Activated naive CD8-positive, alpha-beta T cell (primary cell): Measurements from ENCODE around the gene CTSA.
"Not testable (repeated sequence)": the region's sequence is repeated elsewhere in the genome, so short reads cannot be mapped to it uniquely, and the experiment has no call there.

ENCODE experiments used
- H3K27ac Mint-ChIP-seq: one replicate; pipeline ENCODE4 v1.8.0; 2021; ENCODE audit warnings: mixed read lengths
- H3K27me3 Mint-ChIP-seq: one replicate; pipeline ENCODE4 v1.8.0; 2021; ENCODE audit warnings: mixed read lengths
- H3K36me3 Mint-ChIP-seq: one replicate; pipeline ENCODE4 v1.8.0; 2021; ENCODE audit warnings: mixed read lengths
- H3K4me1 Mint-ChIP-seq: one replicate; pipeline ENCODE4 v1.8.0; 2021; ENCODE audit warnings: low read depth, mixed read lengths
- H3K4me3 Mint-ChIP-seq: one replicate; pipeline ENCODE4 v1.8.0; 2021; ENCODE audit warnings: mild to moderate bottlenecking, mixed read lengths
- H3K9me3 Mint-ChIP-seq: one replicate; pipeline ENCODE4 v1.8.0; 2021; ENCODE audit warnings: low read depth, mixed read lengths

The CTSA gene

GRCh38 chr20:45899046-45899835 is 8.1 kb downstream of the CTSA start:
- no peaks in the 10 kb centered on the region for H3K9me3 Mint-ChIP-seq
- no peak overlapping the region for H3K4me3 Mint-ChIP-seq
- peaks cover 3% of the 10 kb centered on the region for H3K36me3 Mint-ChIP-seq
- H3K27ac Mint-ChIP-seq: no peak overlapping the region
- H3K4me1 Mint-ChIP-seq: no peaks in the 10 kb centered on the region
- no peaks in the 10 kb centered on the region for H3K27me3 Mint-ChIP-seq

GRCh38 chr20:45901332-45901731 is 10.2 kb downstream of the CTSA start:
- not testable (repeated sequence) for H3K9me3 Mint-ChIP-seq, H3K4me1 Mint-ChIP-seq, H3K4me3 Mint-ChIP-seq, H3K27ac Mint-ChIP-seq, H3K27me3 Mint-ChIP-seq, H3K36me3 Mint-ChIP-seq

- Mint-ChIP-seq H3K4me3 (no peak overlapping the region), H3K27ac (no peak overlapping the region), H3K4me1 (no peaks in the 10 kb centered on the region)
Observed at GRCh38 chr20:45902199-45902701, 11.1 kb downstream of the CTSA start.

DNA sequence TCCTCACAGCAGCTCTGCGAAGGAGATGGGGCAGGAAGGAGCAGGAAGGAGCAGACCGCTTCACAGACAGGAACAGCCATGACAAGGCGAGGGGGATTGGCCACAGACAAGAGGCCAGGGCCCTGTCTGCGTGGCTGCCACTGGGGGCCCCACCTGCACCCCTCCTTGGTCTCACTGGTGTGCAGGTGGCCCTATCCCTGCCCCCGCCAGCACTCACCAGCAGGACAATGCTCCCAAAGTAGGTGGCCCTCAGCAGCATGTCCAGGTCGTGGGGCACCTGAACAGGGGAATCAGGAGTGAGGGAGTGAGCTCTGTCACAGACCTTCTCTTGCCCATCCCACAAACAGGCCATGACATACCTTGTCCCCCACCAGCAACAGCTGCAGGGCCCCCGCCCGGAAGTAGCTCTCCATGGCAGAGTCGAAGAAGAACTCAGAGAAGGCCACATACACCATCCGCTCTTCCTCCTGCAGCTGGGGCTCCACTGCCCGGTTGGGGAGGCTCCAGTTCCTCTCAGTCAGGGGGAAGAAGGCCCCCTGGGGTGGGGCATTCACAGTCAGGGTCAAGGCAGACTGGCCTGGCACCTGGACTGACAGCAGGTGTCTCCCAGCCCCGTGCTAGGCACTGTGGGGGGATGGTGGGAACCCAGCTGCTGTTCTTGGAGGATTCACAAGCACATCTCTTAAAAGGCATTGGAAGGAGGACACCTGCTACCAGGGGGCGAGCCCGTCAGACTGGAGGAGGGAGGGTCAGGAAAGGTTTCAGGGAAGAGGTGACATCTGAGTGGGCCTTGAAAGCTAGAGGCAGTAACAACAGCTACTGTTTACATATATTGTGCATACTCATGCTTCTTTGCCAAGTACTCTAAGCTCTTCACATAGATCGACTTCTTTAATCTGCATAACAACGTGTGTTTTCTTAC is 13.7 kb downstream of the CTSA start:
- Mint-ChIP-seq H3K27me3 (no peaks in the 10 kb centered on the region), H3K9me3 (no peaks in the 10 kb centered on the region), H3K36me3 (no peaks in the 10 kb centered on the region), H3K4me3 (no peak overlapping the region), H3K27ac (no peak overlapping the region), H3K4me1 (no peaks in the 10 kb centered on the region)

More at GRCh38 chr20:45902199-45902701, 11.1 kb downstream of the CTSA start:
- Mint-ChIP-seq H3K36me3 (peaks cover 3% of the 10 kb centered on the region), H3K27me3 (no peaks in the 10 kb centered on the region), H3K9me3 (no peaks in the 10 kb centered on the region)

DNA sequence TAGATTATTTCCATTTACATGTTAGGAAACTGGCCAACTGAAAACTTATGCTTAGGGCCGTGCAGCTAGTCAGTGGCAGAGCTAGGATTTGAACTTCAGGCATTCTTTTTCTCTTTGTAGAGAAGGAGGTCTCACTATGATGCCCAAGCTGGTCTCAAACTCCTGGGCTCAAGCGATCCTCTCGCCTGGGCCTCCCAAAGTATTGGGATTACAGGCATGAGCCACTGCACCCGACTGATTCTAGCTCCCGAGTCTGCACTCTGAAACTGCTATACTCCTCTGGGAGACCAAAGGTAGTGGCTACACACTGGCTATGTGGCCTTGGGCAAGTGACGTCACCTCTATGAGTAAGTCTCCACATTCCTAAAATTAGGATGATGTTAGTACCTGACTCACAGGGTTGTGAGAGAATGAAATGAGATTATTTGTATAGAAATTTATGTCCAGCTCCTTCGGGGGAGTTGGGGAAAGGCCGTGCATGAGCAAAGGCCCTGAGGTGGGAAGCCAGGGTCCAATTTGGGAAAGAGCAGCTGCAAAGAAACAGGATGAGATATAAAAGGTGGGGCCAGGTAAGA is 14.5 kb downstream of the CTSA start:
- H3K36me3 Mint-ChIP-seq: no peaks in the 10 kb centered on the region
- no peak overlapping the region for H3K4me3 Mint-ChIP-seq
- H3K4me1 Mint-ChIP-seq: peaks cover under 1% of the 10 kb centered on the region
- H3K27ac Mint-ChIP-seq: no peak overlapping the region
- no peaks in the 10 kb centered on the region for H3K27me3 Mint-ChIP-seq
- no peaks in the 10 kb centered on the region for H3K9me3 Mint-ChIP-seq

- Mint-ChIP-seq H3K9me3 (no peaks in the 10 kb centered on the region), H3K4me1 (peaks cover 12% of the 10 kb centered on the region), H3K27ac (peak overlapping the region; percentile 7), H3K4me3 (no peak overlapping the region), H3K36me3 (no peaks in the 10 kb centered on the region), H3K27me3 (no peaks in the 10 kb centered on the region)
Observed at GRCh38 chr20:45907219-45907948, 16.2 kb downstream of the CTSA start.

- H3K4me1 Mint-ChIP-seq: peaks cover 14% of the 10 kb centered on the region
- H3K9me3 Mint-ChIP-seq: no peaks in the 10 kb centered on the region
- no peaks in the 10 kb centered on the region for H3K36me3 Mint-ChIP-seq
- H3K27me3 Mint-ChIP-seq: no peaks in the 10 kb centered on the region
- no peak overlapping the region for H3K27ac Mint-ChIP-seq
- H3K4me3 Mint-ChIP-seq: no peak overlapping the region
Observed at GRCh38 chr20:45908084-45908483, 16.9 kb downstream of the CTSA start.

GRCh38 chr20:45909336-45909808 is 18.2 kb downstream of the CTSA start:
- H3K4me1 Mint-ChIP-seq: peaks cover 15% of the 10 kb centered on the region
- no peaks in the 10 kb centered on the region for H3K36me3 Mint-ChIP-seq
- H3K27me3 Mint-ChIP-seq: peaks cover 2% of the 10 kb centered on the region
- H3K9me3 Mint-ChIP-seq: no peaks in the 10 kb centered on the region
- no peak overlapping the region for H3K27ac Mint-ChIP-seq
- H3K4me3 Mint-ChIP-seq: no peak overlapping the region

- Mint-ChIP-seq H3K27me3 (peaks cover 2% of the 10 kb centered on the region), H3K9me3 (no peaks in the 10 kb centered on the region), H3K36me3 (no peaks in the 10 kb centered on the region), H3K4me1 (peaks cover 15% of the 10 kb centered on the region), H3K4me3 (peak overlapping the region; percentile 86), H3K27ac (no peak overlapping the region)
Observed at GRCh38 chr20:45909817-45910669, 18.9 kb downstream of the CTSA start.

DNA sequence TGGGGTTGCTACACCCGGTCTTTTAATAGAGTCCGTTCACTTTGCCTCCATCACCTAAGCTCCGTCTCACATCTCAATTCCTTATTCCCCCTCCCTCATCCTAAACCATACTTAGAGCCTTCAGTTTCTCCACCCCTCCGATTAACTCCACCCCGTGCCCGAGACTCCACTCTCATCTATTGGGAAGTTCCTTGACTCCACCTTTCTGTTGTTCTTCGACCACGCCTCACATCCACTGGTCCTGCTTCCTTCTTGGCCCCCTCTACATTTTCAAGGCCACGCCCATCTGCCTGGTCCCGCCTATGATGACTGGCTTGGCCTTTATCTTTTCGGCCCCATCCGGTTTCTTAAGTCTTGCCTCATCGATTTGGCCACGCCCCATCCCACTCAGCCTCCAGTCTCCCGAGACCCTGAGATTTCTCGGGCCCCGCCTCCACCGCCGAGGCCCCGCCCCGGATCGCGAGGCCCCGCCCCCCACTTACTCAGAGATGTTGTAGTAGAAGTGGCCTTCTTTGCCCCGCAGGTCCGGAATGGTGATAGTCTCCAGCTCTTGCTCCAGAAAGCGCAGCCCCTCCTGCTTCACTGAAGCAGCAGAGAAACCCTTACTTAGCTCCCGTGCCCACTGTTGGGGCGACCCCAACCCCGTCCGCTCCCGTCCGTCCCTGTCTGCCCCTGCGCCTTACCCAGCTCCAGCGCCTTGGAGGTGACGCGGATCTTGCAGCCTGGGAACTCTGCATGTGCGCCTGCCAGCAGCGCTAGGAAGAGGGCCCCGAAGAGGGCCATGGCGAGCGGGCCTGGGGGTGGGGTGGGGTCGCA is 19.7 kb downstream of the CTSA start:
- Mint-ChIP-seq H3K36me3 (no peaks in the 10 kb centered on the region), H3K4me1 (peaks cover 15% of the 10 kb centered on the region), H3K4me3 (peak overlapping the region; percentile 86), H3K27me3 (peaks cover 2% of the 10 kb centered on the region), H3K27ac (peak overlapping the region; percentile 77), H3K9me3 (no peaks in the 10 kb centered on the region)

DNA sequence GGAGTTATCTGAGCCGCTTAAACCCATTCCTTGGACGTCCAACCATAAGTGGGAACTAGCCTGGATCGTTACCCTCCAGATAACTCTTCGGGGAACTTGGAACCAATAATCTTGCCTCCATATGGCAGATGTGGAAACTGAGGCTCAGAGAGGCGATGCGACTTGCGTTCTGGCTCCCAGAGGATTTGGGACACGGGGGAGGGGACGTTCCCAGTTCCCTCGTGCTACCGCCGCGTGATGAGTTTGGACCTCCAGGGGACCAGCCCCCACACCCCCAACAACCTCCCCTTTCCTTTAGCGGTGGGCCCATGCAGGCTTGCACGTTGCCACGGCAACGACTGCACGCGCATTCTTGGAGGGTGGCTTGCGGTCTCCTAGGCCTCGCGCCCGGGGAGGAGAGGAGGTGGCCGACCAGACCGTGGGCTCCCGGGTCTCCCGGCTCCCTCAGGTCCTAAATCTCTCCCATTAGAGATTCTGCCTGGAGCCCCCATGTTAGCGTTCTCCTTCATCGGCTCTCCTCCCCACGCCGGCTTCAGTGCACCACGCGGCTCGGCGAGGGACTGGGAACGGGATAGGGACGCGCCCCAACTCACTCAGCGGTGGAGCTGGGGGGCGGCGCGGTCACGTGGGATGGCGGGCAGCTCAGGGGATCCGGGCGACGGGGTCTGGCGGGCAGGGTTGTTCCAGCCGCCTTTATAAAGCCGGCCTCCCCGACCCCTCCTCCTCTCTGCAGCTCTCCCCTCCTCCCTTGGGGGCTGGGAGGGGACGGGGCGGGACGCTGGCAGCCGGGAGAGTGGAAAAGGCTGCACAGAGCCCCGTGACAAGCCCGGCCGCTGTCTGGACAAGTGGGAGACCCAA is 20.6 kb downstream of the CTSA start, which contains the start of gene PLTP:
Gene PLTP (minus strand): TSS at position 670 of the 858 bp plus-strand sequence. CDS start 703 bp downstream, outside the sequence.
- Mint-ChIP-seq H3K4me3 (peak within 1 kb of the TSS; percentile 86), H3K27me3 (peaks cover 7% of the 10 kb centered on the region), H3K9me3 (no peaks in the 10 kb centered on the region), H3K27ac (peak within 1 kb of the TSS; percentile 77), H3K4me1 (peaks cover 15% of the 10 kb centered on the region), H3K36me3 (no peaks in the 10 kb centered on the region)

DNA sequence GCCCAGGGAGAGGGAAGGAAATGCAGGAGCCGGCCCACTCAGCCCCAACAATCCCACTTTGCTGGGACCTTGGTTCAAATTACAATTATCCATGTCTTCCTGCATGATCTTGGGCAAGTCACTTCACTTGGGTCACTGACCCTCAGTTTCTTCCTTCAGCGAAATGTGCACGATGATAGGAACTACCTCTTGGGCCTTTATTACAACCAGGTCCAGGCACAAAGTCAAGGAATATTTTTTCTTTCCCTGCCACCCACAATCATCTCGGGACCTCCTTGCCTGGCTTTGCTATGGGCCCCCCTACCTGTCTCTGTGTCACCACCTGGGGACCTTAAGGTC is 21.2 kb downstream of the CTSA start:
- H3K27me3 Mint-ChIP-seq: peaks cover 7% of the 10 kb centered on the region
- H3K4me1 Mint-ChIP-seq: peaks cover 15% of the 10 kb centered on the region
- H3K9me3 Mint-ChIP-seq: no peaks in the 10 kb centered on the region
- no peaks in the 10 kb centered on the region for H3K36me3 Mint-ChIP-seq
- H3K27ac Mint-ChIP-seq: no peak overlapping the region
- peak overlapping the region; percentile 63 for H3K4me3 Mint-ChIP-seq
